ENCODE measurements around the gene ERP44.

GRCh38 chr9:100058699-100059579 is 39.9 kb downstream of the ERP44 start:
- TF ChIP-seq, protein P1, sequence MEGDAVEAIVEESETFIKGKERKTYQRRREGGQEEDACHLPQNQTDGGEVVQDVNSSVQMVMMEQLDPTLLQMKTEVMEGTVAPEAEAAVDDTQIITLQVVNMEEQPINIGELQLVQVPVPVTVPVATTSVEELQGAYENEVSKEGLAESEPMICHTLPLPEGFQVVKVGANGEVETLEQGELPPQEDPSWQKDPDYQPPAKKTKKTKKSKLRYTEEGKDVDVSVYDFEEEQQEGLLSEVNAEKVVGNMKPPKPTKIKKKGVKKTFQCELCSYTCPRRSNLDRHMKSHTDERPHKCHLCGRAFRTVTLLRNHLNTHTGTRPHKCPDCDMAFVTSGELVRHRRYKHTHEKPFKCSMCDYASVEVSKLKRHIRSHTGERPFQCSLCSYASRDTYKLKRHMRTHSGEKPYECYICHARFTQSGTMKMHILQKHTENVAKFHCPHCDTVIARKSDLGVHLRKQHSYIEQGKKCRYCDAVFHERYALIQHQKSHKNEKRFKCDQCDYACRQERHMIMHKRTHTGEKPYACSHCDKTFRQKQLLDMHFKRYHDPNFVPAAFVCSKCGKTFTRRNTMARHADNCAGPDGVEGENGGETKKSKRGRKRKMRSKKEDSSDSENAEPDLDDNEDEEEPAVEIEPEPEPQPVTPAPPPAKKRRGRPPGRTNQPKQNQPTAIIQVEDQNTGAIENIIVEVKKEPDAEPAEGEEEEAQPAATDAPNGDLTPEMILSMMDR (IDR thresholded peaks at IDR 0.05 in 4 of 5, conservative IDR thresholded peaks at IDR 0.05 in 1 of 5) = no peak
- no peak for TF ChIP-seq POLR2A (IDR thresholded peaks at IDR 0.05)
